Thymus (tissue), 11 donors: ENCODE results near the gene GSC. TPM values are rescaled to one million over a fixed set of nuclear protein-coding genes. Genes with fewer than 3 reads are reported as not detected.

Experiments used
- DNase-seq, 9 donors: peaks; one replicate each; pipeline ENCODE4 v3.0.0-alpha.2; 2013; ENCODE audit warnings: low spot score in 9 of 9, low read depth in 6 of 9, missing footprints in 1 of 9
- H3K27ac ChIP-seq, 2 donors: one replicate each; pipeline ENCODE4 v1.5.1; 2013; ENCODE audit warnings: control low read depth in 1 of 2, low read depth in 1 of 2, low read length in 1 of 2, mild to moderate bottlenecking in 1 of 2, moderate library complexity in 1 of 2
- H3K27me3 ChIP-seq, 2 donors: one replicate each; pipeline ENCODE4 v1.5.1; 2013; ENCODE audit warnings: low read length in 1 of 2; ENCODE audit not compliant: control insufficient read depth in 2 of 2, insufficient read depth in 1 of 2
- H3K36me3 ChIP-seq, 2 donors: one replicate each; pipeline ENCODE4 v1.5.1; 2013; ENCODE audit warnings: low read length in 1 of 2, mild to moderate bottlenecking in 1 of 2, moderate library complexity in 1 of 2; ENCODE audit not compliant: control insufficient read depth in 2 of 2, insufficient read depth in 2 of 2
- H3K4me1 ChIP-seq, 2 donors: one replicate each; pipeline ENCODE4 v1.5.1; 2013; ENCODE audit warnings: low read length in 2 of 2; ENCODE audit not compliant: control insufficient read depth in 2 of 2, insufficient read depth in 2 of 2
- H3K4me3 ChIP-seq, 2 donors: one replicate each; pipeline ENCODE4 v1.5.1; 2013; ENCODE audit warnings: low read length in 2 of 2, control low read depth in 1 of 2, mild to moderate bottlenecking in 1 of 2
- H3K9me3 ChIP-seq, 2 donors: one replicate each; pipeline ENCODE4 v1.5.1; 2013; ENCODE audit warnings: low read length in 1 of 2, mild to moderate bottlenecking in 1 of 2; ENCODE audit not compliant: control insufficient read depth in 2 of 2, insufficient read depth in 1 of 2
- WGBS: extraction: QIAGEN DNeasy Blood & Tissue Kit; methylation state at CpG from one replicate; pipeline ENCODE4 v1.1.7; 2013; 5-methylcytosine and 5-hydroxymethylcytosine counted together
- polyA plus RNA-seq: library from polyadenylated mRNA; stranded (reverse); fragments of 200-250 nt; gene quantifications from one replicate; pipeline ENCODE4 v1.2.3, GENCODE V29; 2013
- total RNA-seq: library from RNA; stranded (reverse); fragments of 120-200 nt; gene quantifications from one replicate; pipeline ENCODE4 v1.2.4, GENCODE V29; 2013
- donor health status: healthy.

The GSC gene
- total and polyA plus RNA-seq, 2 donors, result 0.27 to 0.52 TPM

DNA sequence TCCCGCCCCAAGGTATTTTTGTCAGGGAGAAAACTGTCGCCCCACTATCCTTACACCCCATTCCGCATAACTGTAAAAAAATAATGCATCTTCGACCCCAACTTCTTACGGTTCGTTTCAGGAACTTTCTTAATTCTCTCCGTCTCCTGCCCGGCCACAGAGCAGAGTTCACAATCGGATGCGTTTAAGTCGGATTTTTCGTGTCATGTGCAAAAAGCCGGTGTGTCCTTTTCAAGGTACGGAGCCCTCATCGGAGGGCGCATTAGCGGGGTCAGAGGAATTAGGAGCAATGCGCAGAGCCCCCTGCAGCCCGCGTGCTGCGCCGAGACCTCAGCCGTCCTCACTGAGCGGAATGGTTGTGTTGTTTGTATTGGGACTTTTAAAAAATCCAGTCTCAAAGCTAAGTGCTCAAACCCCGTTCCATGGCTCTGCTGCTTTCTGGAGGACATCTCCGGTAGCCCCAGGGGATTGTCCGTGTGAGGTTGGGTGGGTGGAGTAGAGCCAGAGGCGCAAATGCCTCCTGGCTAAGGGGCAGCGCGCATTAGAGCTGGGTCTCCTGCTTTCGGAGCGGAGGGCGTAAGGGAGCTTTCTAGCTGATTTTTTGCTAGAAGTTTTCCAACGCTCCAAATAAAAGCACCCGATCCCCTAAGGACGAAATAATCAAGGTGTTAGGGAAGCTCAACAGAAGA, 3.9 kb upstream of the GSC start:
- Histone ChIP-seq H3K4me3 (no peak overlapping the region), H3K27ac (no peak overlapping the region), H3K27me3 (peaks cover 79 to 90% of the 10 kb centered on the region in 2 donors), H3K4me1 (peaks cover 3 to 4% of the 10 kb centered on the region in 2 donors), H3K9me3 (peaks cover 1 to 7% of the 10 kb centered on the region in 2 donors), H3K36me3 (no peaks in the 10 kb centered on the region)
- WGBS, result 15% methylated on average over 36 of the region's 36 CpGs
- no peak for DNase-seq

DNA sequence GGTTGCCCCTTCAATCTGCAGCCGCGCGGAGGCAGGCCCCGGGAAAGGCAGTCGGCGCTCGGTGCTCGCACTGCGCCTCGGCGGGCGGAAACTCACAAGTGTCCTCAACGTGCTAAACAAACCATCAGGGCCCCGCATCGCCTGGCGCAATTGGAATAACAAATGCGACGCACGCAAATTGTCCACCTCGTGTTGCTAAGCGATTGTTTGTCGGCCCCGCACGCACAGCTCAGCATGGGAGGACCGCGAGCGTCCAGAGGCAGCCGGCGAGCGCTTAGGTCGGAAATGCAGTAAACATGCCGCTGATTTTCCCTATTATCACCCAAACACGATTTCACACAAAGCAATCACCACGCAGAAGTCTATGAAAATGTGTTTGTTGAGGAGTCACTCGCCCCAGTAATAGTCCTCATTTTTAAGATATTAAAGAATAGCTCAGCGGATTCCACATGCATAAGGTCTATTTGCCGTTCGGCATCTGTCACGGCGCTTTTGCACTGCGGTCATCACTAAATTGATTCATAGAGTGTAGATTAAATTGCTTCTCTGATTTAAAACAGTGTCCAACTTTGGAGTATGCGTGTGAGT, 3.2 kb upstream of the GSC start:
- H3K27ac ChIP-seq, result no peak overlapping the region
- peaks cover 1 to 7% of the 10 kb centered on the region in 2 donors for H3K9me3 ChIP-seq
- peaks cover 5 to 6% of the 10 kb centered on the region in 2 donors for H3K4me1 ChIP-seq
- 7% methylated on average over 42 of the region's 42 CpGs for WGBS
- DNase-seq, result no peak
- H3K36me3 ChIP-seq, result no peaks in the 10 kb centered on the region
- peaks cover 85 to 94% of the 10 kb centered on the region in 2 donors for H3K27me3 ChIP-seq
- no peak overlapping the region for H3K4me3 ChIP-seq

DNA sequence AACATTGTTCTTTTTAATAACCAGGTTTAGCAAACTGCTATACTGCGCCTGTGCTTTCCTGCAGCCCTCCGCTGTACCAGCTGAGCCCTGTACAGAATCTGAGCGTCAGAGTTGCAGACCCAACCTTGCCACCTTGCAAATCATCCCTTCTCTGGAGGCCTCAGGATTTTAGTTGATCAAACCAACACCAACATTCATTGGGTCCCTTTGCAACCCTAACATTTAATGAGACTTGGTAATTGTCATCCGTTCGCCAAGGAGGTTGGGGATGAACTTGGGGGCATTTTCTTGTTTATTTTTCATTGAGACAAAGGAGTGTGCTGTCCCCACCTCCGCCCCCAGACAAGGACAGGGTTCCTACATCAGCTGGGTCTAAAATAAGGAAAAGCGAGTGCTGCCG, 2.6 kb upstream of the GSC start:
- Histone ChIP-seq H3K36me3 (no peaks in the 10 kb centered on the region), H3K4me3 (no peak overlapping the region), H3K4me1 (peaks cover 5 to 6% of the 10 kb centered on the region in 2 donors), H3K27ac (no peak overlapping the region), H3K9me3 (peaks cover 1 to 7% of the 10 kb centered on the region in 2 donors), H3K27me3 (peaks cover 89 to 99% of the 10 kb centered on the region in 2 donors)
- DNase-seq, result no peak
- 16% methylated on average over 8 of the region's 8 CpGs for WGBS

DNA sequence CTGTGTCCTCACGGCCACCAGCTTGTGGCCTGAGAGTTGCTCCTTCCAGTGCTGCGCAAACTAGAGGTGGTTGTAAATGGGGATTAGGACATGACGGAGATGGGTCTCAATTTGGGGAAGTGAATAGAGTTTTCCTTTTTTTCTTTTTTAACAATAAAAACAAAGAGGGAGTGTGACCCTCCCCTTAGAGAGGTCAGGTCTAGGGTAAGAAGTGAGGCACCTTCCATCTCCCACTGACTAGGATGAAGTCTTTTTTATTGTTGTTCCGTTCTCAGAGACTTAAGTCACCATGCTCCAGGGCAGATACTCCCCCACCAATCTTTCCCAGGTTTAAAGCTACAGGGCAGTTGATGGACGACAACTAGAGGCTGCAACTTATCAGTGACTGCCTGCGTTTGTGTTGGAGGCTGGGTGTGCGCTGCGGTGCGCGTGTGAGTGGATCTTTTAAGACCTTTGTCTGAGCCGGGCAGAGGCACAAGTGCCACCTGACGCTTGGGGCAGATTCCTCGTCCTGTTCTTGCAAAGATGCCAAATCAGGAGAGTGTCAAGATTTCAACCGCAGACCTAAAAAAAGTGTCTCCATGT, 2.1 kb upstream of the GSC start:
- H3K9me3 ChIP-seq, result peaks cover 1 to 7% of the 10 kb centered on the region in 2 donors
- whole genome bisulfite sequencing, result 9% methylated on average over 14 of the region's 14 CpGs
- H3K27me3 ChIP-seq, result peaks cover 92 to 99% of the 10 kb centered on the region in 2 donors
- no peak overlapping the region for H3K27ac ChIP-seq
- no peak for DNase-seq
- no peak overlapping the region for H3K4me3 ChIP-seq
- peaks cover 5 to 6% of the 10 kb centered on the region in 2 donors for H3K4me1 ChIP-seq
- H3K36me3 ChIP-seq, result no peaks in the 10 kb centered on the region

DNA sequence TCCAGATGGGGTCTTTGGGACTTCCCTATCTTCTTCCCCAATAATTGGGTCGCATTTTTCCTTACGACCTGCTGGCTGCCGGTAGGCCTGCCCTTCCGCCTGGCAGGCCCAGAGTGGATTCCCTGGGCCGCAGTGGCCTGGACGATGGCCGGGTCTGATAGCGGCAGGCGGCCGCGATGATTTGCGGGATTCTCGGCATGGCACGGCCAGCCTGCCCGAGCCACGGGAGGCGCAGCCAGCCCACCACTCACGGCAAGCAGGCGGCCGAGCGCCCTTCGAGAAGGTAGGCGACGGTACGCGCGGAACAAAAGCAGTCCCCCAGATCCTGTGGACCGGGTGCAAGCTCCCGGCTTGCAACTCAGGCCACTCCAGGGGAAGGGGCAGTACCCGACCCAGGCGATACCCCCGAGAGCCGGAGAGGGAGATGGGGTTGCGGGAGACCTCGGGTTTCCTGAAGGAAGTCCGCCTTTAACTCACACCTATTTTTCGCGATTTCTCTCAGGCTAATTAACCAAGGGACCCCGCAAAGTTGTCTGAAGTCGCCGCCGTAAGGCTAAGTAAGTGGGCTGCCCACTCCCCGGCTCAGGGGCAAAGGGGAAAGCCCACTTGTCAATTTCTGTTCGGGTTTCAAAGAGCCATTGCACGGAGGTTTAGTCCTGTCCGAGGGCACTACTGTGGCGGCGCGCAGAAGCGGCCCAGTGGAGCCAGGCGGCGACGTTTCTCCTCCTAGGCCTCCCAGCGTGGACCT, 1.4 kb upstream of the GSC start:
- no peak for DNase-seq
- peaks cover 1 to 7% of the 10 kb centered on the region in 2 donors for H3K9me3 ChIP-seq
- H3K4me1 ChIP-seq, result peaks cover 5 to 6% of the 10 kb centered on the region in 2 donors
- no peaks in the 10 kb centered on the region for H3K36me3 ChIP-seq
- WGBS, result 8% methylated on average over 54 of the region's 54 CpGs
- H3K27ac ChIP-seq, result no peak overlapping the region
- peaks cover 93 to 99% of the 10 kb centered on the region in 2 donors for H3K27me3 ChIP-seq
- H3K4me3 ChIP-seq, result no peak overlapping the region

DNA sequence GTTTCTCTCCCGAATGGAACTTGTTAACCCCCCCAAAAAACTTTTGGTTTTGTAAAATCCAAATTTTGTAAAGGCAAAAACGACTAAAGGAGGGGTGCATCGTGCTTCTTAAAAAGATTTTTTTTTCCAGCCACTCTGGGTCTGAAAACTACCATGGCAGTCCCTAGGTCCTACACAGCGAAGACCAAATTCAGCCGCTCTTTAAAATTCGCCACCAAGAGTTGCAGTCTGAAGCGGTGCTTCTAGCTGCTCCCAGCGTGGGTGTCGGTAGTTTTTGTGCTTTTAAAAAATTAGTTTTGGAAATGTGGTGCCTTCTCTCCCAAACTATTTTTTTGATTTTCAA, 873 bp upstream of the GSC start:
- no peak overlapping the region for H3K27ac ChIP-seq
- no peaks in the 10 kb centered on the region for H3K36me3 ChIP-seq
- peaks cover 5 to 6% of the 10 kb centered on the region in 2 donors for H3K4me1 ChIP-seq
- peaks cover 94 to 99% of the 10 kb centered on the region in 2 donors for H3K27me3 ChIP-seq
- no peak overlapping the region for H3K4me3 ChIP-seq
- DNase-seq, result no peak
- peaks cover 1 to 7% of the 10 kb centered on the region in 2 donors for H3K9me3 ChIP-seq
- 18% methylated on average over 9 of the region's 9 CpGs for WGBS

DNA sequence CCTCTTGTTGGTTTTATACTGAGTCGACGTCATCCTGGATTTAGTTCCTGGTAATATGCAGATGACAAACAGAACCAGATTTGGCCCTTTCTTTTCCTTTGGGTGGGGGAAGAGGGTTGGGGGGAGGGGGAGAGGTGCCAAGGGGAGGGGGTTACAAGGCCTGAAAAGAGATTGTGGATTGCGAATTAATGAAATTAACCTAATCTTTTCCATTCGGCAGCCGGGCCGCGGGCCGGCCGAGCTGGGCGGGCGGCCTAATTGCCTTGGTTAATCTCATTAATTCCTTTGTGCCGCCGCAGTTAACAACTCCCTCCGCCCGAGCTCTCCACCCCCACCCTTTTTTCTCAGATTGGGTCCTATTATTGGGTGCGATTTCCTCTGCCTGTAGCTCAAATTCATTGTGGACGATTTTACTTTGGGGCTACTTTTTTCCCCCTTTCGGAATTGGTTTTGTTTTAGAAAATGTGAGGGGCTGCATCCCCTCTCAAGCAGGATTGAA, 387 bp upstream of the GSC start:
- peaks cover 96 to 99% of the 10 kb centered on the region in 2 donors for H3K27me3 ChIP-seq
- peaks cover 1 to 7% of the 10 kb centered on the region in 2 donors for H3K9me3 ChIP-seq
- H3K27ac ChIP-seq, result no peak overlapping the region
- H3K4me1 ChIP-seq, result peaks cover 5 to 6% of the 10 kb centered on the region in 2 donors
- H3K36me3 ChIP-seq, result no peaks in the 10 kb centered on the region
- no peak for DNase-seq
- 7% methylated on average over 18 of the region's 18 CpGs for WGBS
- H3K4me3 ChIP-seq, result peak overlapping the region in 1 of 2 donors; percentile 43

DNA sequence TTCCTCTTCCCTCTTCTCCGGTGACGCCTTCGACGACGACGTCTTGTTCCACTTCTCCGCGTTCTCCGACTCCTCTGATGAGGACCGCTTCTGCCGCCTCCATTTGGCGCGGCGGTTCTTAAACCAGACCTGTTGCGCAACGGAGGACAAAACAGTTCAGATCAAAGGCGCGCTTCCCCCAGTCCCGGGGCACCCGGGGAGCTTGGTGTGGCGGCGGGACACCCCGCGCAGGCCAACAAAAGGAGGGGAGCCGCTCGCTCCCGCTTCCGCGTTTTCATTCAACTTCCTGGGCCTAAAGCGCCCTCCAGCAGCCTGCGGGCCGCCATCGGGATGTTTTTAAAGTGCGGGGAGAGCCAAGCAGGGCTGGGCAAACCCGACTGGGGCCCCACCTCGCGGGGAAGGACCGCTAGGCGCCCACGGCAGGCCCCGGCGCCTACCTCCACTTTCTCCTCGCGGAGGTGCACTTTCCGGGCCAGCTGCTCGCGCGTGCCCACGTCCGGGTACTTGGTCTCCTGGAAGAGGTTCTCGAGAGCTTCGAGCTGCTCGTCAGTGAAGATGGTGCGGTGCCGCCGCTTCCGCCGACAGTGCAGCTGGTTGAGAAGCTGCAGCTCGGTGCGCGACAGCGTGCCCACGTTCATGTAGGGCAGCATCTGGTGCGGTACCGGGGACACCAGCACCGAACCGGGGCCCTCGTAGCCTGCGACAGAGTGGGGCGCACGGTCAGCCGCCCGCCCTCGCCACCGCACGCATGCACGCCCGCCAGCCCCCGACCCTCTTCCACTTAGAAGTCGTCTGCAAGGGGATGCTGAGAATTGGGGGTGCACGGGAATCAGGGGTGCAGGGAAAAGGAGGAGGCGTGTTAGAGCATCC, 1.2 kb downstream of the GSC start:
- peak in 3 of 9 donors; percentile 10 to 34 (median 11) for DNase-seq
- peaks cover 1 to 5% of the 10 kb centered on the region in 2 donors for H3K9me3 ChIP-seq
- peaks cover 5 to 6% of the 10 kb centered on the region in 2 donors for H3K4me1 ChIP-seq
- peaks cover 87 to 99% of the 10 kb centered on the region in 2 donors for H3K27me3 ChIP-seq
- H3K36me3 ChIP-seq, result no peaks in the 10 kb centered on the region
- H3K4me3 ChIP-seq, result peak overlapping the region in 1 of 2 donors; percentile 43
- 2% methylated on average over 82 of the region's 82 CpGs for WGBS
- H3K27ac ChIP-seq, result no peak overlapping the region
